Spleen (tissue), 7 donors: Measurements from ENCODE around the gene GJA1.

ENCODE experiments used
- POLR2A ChIP-seq, 3 donors: fragments of 450-650 bp; IDR thresholded peaks; one replicate each; pipeline ENCODE4 v1.5.1; 2017; ENCODE audit warnings: antibody characterized with exemption in 3 of 3, mild to moderate bottlenecking in 1 of 3
- POLR2AphosphoS5 ChIP-seq, 3 donors: sonication (generic); formaldehyde crosslinking; IDR thresholded peaks; one replicate each; pipeline ENCODE4 v1.5.1; 2017; ENCODE audit warnings: antibody characterized with exemption in 3 of 3
- TF ChIP-seq, protein P1 (sequence below), 11 experiments: fragments of 200-600 bp in 7 of 11; fragments of 450-650 bp in 4 of 11; sonication (generic) in 4 of 11; IDR thresholded peaks in 8 of 11; conservative IDR thresholded peaks in 3 of 11; 1 replicate in 7 of 11; 2 replicates in 4 of 11; pipeline versions ENCODE4 v1.4.0 to v1.8.0; 2016 to 2021; ENCODE audit warnings: antibody characterized with exemption in 11 of 11, inconsistent platforms in 4 of 11, mild to moderate bottlenecking in 1 of 11
- donor health status: DM: no; HTN: no; CAD: no; lungs with moderate emphysema.
- donor health status: DM: no; HTN: no; CAD: no.
- donor health status: DM: no; HTN: no; CAD: no.

- no peak for TF ChIP-seq POLR2A (IDR thresholded peaks at IDR 0.05)
- TF ChIP-seq, protein P1, sequence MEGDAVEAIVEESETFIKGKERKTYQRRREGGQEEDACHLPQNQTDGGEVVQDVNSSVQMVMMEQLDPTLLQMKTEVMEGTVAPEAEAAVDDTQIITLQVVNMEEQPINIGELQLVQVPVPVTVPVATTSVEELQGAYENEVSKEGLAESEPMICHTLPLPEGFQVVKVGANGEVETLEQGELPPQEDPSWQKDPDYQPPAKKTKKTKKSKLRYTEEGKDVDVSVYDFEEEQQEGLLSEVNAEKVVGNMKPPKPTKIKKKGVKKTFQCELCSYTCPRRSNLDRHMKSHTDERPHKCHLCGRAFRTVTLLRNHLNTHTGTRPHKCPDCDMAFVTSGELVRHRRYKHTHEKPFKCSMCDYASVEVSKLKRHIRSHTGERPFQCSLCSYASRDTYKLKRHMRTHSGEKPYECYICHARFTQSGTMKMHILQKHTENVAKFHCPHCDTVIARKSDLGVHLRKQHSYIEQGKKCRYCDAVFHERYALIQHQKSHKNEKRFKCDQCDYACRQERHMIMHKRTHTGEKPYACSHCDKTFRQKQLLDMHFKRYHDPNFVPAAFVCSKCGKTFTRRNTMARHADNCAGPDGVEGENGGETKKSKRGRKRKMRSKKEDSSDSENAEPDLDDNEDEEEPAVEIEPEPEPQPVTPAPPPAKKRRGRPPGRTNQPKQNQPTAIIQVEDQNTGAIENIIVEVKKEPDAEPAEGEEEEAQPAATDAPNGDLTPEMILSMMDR (IDR thresholded peaks at IDR 0.05 in 8 of 11, conservative IDR thresholded peaks at IDR 0.05 in 3 of 11), result no peak
- TF ChIP-seq POLR2AphosphoS5 (IDR thresholded peaks at IDR 0.05), result no peak
These were observed 13.9 kb downstream of the GJA1 start for GRCh38 chr6:121449331-121449730.
